Measurements from ENCODE around the gene TGIF1.
"Not testable (repeated sequence)": the region's sequence is repeated elsewhere in the genome, so short reads cannot be mapped to it uniquely, and the experiment has no call there.

The TGIF1 gene

DNA sequence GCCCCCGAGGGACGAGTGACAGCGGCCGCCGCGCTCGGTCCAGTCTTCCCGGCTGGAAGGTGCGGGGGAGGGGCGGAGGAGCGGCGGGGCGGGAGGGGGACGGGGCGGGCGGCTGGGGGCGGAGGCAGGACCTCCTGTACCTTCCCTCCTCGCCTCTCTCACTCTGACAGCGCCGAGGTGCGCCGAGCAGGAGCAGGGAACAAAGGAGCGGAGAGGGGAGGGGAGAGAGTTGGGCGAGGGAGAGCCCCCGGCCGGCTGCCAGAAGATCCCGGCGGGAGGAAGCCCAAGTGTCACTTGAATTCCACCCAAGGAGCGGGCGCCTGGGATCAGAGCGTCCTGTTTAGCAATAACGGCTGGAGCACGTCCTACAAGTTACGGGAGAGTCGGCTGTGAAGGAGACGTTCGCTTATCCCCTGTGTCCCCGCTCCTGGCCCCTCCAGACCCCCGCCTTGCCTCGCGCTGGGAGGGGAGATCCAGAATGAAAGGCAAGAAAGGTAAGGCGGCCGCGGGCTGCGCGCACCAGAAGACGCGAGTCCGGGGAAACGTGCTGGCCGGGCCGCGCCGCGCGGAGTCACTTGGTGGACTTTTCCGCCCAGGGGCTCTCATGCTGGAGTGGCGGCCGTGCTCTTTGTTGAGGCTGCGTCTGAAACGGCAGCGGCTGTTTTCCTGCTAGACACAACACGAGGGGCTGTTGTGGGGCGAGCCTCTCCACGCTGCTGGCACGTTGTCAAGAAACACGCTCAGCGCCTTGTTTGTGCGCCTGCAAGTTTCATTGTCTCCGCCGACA, at the start of gene TGIF1:
TSS of gene TGIF1 (plus strand) at position 161 of the 787 bp plus-strand sequence. CDS start at position 479, 318 bp downstream.
- peak; percentile 41 to 46 for DNase-seq (ENCODE audit: low read depth in 2 of 2)

DNA sequence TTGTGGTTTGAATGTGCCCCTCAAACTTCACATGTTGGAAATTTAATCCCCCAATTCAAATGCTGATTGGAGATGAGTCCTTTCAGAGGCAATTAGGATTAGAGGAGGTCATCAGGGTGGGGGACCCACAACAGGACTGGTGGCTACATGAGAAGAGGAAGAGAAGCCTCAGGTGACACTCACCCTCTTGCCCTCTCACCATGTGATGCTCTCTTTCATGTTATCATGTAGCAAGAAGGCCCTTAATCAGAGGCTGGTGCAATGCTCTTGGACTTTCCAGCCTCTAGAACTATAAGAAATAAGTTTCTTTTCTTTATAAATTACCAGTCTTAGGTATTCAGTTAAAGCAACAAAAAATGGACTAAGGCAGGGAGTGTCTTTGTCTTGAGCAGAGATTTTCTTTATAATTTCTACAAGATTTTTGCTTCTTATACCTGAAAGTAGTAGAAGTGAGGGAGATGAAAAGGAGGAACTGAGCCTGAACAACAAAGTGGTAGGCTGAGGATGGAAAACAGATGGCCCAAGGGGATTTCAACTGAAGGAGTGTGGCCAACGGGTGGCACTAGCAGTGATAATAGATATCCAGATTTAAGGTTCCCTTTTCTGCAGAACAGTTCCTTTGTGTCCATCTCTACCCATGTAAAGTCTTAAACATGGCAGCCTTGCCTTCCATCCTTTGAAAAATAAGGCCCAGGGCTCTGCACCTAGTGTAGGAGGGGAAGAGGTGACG, 49.2 kb upstream of the TGIF1 start:
- no peak for DNase-seq (ENCODE audit: low read depth in 2 of 2)

DNA sequence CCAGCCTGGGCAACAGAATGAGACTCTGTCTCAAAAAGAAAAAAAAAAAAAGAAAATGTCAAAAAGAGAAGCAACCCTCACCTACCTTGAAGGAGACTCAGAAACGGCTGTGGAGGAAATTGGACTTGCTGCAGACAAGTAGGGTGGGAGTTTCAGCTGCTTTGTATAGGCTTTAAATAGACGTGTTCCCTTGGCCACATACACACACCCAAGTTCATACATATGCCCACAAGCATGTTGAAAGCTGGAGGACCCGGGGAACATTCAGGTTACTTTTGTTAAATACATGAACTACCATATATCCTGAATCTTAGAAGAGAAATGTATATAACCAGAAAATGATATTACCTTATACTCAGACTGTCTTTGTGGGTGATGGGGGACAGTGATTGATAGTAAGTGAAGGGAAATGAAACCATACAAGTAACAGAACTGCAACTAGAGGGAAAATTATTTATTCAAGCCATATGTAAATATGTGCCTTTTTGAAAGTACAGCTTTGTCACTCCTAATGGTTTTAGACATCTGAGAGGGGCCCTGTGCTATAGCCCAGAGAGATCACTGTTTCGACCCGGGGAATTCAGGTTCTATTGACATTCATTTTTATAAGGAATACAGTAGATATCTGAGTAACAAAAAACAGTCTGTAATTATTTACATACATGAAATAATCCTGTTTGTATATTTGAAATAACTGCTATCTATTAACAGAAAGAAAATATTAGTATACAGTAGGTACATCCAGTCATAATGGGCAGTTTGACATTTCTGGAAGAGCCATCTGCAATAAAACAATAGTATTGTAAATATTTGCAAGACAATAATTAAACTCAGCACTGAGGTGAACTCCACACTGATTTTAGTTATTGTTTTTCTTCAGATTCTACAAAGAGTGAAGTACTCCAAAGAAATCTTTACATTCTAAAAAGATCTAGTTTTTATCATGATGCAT, 48.0 kb upstream of the TGIF1 start:
- DNase-seq (ENCODE audit: low read depth in 2 of 2): no peak

DNA sequence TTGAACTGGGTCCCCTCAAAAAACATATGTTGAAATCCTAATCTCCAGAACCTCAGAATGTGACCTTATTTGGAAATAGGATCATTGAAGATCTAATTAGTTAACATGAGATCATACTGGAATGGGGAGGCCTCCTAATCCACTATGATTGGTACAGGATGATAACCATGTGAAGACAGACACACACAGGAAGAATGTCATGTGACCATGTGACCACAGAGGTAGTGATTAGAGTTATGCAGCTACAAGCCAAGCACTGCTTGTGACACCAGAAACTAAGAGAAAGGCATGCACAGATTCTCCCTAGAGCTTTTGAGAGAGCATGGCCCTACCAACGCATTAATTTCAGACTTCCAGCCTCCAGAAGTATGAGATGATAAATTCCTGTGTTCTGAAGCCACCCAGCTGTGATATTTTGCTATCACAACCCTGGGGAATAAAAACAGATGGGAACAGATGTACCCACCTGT, 47.0 kb upstream of the TGIF1 start:
- no peak for DNase-seq (ENCODE audit: low read depth in 2 of 2)

DNA sequence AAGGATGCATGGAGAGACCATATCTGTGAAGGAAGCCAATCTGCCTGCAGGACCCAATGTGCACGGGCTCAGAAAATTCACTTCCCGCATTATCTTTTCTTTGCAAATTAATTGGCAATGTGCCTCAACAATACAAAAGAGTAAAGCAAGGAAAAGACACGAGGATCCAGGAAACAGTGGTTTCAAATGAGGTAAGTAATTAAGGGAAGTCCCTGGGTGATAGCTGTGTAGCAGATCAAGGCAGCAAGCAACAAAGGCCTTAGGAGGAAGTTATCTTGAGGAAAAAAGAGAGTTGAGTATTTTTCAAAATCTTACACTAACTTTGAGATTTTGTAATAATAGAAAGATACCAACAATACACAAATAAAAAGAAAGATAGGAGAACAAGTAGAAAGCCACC, 44.3 kb upstream of the TGIF1 start:
- DNase-seq (ENCODE audit: low read depth in 2 of 2): no peak

DNA sequence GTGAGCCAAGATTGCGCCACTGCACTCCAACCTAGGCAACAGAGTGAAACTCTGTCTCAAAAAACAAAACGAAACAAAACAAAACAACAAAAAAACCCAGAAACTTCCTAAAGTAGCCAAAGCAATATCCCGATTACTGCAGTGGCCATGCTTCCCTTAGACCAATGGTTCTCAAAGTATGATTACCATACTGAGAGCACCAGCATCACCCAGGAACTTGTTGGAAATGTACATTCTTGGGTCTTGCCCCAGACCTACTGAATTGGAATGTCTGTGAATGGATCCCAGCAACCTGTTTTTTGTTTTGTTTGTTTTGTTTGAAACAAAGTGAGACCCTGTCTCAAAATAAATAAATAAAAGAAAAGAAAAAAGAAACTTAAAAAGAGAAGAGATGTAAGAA, 41.9 kb upstream of the TGIF1 start:
- DNase-seq (ENCODE audit: low read depth in 2 of 2): no peak

DNA sequence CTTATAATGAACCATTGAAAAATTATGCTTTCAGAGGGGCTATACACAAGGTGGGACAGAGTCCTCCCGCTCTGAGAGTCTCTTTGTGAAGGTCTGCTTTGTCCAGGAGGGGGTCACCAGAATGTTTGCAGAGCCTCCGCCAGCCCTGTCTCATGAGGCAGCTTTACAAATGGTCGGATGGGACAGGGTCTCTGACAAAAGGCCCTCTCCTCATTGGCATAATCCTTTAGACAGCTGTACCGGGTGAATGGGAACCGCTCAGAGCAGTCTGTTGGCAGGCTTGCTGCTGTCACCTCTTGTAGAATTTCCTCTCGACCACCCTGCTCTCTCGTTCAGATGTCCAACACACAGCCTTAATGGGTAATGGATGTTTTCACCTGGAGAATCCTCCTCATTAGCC, 40.2 kb upstream of the TGIF1 start:
- DNase-seq (ENCODE audit: low read depth in 2 of 2): no peak

DNA sequence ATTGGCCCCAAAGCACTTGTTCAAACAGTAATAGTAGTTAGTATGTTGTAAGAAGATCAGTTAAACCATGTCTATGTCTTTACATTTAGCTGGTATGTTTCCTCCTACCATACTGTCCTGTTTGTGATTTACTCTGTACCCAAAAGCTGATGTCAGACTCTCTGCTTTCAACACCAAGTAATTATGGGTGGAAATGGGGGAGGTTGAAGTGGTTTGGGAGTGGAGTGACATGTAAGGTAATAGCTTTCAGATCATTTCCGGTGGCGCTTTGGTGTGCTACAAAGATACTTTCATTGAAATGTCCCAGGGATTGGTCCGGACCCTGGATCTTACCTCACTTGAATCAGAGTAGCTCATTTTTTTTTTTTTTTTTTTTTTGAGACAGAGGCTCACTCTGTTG, 39.7 kb upstream of the TGIF1 start:
- DNase-seq (ENCODE audit: low read depth in 2 of 2): no peak

DNA sequence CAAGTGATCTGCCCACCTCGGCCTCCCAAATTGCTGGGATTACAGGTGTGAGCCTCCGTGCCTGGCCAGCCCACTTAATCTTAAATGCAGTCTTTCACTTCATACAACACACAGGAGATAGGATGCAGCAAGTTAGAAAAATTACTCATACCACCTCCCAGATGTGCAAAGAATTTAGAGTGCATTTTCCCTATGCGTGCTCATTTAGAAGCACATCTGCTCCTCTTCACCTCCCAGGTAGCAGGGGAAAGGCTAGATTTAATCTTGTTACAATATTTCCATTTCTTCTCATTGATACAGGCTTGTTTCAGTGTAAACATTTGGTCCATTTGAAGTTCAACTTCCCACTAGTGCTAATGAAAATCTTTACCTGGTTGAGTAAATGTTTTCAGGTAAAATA, 39.1 kb upstream of the TGIF1 start:
- DNase-seq (ENCODE audit: low read depth in 2 of 2): not testable (repeated sequence)

DNA sequence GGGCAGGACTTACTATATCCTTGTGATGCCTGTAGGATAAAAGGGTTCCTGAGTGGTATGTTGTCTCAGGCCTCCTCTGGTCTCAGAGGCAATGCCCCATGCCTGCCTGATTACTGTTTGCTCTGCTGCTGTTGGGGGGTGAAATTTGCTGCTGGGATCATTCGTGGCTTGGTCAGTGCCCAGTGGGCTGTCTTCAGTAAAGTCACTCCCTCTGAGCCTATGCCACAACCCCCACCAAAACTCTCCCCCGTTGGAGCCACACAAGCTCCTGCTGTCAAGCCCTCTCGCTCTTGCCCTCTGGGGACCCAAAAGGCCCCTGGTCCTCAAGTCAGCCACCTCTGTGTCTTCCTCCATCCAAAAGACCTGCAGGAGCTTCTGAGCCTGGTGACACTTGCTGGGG, 38.6 kb upstream of the TGIF1 start:
- no peak for DNase-seq (ENCODE audit: low read depth in 2 of 2)

DNA sequence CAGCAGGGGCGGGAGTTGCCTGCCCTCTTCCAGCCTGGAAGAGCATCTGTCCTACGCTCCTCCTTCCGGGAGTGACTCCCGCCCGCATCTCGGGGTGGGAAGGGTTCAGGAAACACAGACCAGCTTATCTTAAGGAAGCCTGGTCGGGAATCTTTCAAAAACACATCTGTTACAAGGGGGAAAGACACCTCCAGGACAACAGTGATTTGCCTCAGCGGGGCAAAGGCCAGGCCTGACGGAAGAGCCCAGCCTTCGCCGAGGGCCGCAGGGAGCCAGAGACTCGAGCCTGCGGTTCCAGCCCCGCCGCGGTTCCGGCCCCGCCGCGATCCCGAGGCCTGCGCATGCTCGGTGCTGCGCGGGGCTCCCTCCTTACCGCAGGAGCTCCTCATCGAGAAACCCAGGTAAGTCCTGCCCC, 38.1 kb upstream of the TGIF1 start:
- DNase-seq (ENCODE audit: low read depth in 2 of 2): peak in 1 of 2 experiments; percentile 3

DNA sequence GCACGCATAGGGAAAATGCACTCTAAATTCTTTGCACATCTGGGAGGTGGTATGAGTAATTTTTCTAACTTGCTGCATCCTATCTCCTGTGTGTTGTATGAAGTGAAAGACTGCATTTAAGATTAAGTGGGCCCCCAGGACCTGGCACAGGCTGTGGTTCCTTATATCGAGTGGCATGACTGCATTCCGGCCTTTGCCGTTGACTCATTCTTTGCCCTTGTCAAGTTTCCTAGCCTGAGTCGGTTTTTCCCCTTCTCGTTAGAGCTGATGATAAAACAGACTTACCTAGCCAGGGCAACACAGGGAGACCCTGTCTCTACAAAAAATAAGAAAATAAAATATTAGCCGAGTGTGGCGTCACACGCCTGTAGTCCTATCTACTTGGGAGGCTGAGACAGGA, 37.4 kb upstream of the TGIF1 start:
- peak in 1 of 2 experiments; percentile 32 for DNase-seq (ENCODE audit: low read depth in 2 of 2)

DNA sequence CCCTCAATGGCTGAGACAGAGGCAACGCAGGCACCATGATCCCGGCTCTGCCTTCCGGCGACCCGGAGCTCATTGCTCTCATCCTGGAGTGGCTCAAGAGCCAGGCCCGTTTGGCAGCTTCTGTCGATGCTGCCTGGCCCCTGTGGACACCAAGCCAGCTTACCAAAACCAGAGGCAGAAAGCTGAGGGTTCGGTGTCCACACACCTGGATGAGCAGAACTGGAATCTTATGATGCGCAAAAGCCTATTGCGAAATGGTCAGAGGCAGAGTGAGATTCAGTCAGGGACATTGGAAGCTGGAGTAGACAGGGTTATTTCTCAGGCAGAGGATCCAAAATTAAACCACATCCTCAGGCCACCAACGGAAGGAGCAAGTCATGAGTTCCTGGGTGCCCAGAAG, 34.9 kb upstream of the TGIF1 start:
- DNase-seq (ENCODE audit: low read depth in 2 of 2): no peak

DNA sequence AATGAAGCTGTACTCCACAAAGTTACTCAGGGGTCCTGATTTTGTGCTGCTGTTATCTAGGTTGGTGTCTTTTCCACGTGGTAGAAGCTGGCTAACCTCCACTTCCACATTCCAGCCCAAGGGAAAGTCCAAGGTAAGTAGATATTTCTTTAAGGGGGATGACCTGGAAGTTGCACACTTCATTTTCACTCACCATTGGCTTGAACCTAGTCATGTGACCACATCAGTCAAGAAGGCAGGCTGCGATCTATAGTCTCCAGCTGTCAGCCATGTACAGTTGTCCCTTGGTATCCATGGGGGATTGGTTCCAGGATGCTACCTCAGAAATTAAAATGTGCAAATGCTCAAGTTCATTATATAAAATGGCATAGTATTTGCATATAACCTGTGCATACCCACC, 31.9 kb upstream of the TGIF1 start:
- no peak for DNase-seq (ENCODE audit: low read depth in 2 of 2)

DNA sequence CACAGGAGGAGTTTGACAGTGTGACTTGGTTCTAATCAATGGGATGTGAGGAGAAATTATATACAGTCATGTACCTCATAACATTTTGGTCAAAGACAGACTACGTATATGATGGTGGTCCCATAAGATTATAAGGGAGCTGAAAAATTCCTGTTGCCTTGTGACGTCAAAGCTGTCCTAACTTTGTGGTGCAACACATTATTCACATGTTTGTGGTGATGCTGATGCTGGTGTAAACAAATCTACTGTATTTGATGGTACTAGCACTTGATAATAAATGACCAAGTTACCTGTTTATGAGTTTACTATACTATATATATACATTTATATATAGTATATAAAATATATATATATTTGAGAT, 29.1 kb upstream of the TGIF1 start:
- DNase-seq (ENCODE audit: low read depth in 2 of 2): no peak

DNA sequence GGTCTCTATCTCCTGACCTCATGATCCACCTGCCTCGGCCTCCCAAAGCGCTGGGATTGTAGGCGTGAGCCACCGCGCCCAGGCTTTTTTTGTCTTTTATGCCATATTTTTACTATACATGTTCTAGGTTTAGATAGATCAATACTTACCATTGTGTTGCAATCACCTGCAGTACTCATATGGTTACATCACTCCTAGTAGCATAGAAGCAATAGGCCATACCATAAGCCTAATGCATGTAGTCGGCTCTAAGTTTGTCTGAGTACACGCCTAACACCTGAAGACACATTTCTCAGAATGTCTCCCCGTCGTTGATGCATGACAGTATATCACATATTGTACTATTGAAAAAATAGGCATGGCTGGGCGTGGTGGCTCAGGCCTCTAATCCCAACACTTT, 27.1 kb upstream of the TGIF1 start:
- DNase-seq (ENCODE audit: low read depth in 2 of 2): no peak

DNA sequence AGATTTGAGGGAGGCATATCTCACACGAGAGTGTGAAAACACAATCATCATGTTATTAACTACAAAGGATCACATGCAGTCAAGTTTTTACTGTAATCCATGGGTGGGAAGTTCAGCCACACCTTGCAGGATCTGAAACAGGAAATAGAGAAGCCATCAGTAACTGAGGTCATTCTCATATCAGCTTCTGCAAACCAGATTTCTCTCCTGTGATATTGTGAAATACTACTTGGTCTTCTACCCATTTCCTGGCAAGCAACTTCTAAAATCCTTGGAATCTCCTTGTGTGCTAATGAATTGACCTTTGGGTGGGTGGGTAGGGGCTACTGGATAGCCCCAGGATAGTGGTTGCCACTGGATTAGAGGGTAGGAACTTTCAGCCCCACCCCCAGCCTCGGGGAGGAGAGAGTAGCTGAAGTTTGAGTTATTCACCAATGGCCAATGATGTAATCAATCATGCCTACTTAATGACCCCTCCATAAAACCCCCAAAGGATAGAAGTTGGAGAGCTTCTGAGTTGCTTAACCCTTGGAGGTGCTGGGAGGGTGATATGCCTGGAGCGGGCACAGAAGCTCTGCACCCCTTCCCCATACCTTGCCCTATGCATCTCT, 25.6 kb upstream of the TGIF1 start:
- DNase-seq (ENCODE audit: low read depth in 2 of 2): no peak

DNA sequence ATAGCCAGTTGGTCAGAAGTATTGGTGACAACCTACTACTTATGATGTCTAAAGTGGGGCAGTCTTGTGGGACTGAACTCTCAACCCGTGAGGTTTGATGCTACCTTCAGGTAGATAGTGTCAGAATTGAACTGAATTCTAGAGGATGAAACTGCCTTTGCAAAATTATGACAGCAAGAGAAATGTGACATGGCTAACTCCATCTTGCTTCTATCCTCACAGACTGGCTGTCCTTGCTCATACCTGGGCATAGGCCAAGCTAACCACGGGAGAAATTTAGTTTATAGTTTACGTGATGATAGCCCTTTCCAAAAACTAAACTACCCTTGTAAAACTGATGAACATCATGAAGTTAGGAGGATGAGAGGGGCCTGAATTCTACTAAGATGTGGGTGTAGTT, 24.9 kb upstream of the TGIF1 start:
- DNase-seq (ENCODE audit: low read depth in 2 of 2): no peak

DNA sequence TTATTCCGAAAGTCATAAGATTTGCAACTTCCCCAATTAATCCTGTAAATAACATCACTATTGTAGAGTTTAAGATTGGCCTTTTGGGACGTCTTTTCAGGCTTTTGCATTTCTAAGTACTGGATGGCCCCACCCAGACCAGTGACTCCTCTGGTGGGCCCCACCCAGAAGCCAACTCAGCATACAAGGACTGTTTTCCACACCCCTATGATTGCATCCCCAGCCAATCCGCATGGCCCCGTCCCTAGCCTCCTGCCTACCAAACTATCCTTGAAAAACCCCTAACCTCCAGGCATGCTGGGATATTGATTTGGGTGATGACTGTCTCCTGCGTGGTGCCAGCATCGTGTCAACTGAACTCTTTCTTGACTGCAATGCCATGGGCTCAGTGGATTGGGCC, 24.5 kb upstream of the TGIF1 start:
- no peak for DNase-seq (ENCODE audit: low read depth in 2 of 2)

DNA sequence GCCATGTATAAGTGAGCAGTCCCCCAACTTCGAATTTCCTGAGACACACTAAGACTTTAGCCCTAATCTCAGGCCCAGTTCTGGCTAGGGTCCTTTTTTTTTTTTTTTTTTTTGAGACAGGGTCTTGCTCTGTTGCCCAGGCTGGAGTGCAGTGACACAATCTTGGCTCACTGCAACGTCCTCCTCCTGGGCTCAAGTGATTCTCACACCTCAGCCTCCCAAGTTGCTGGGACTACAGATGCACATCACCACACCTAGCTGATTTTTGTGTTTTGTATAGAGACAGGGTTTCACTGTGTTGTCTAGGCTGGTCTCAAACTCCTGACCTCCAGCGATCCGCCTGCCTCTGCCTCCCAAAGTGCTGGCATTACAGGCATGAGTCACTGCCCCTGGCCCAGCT, 23.9 kb upstream of the TGIF1 start:
- no peak for DNase-seq (ENCODE audit: low read depth in 2 of 2)

DNA sequence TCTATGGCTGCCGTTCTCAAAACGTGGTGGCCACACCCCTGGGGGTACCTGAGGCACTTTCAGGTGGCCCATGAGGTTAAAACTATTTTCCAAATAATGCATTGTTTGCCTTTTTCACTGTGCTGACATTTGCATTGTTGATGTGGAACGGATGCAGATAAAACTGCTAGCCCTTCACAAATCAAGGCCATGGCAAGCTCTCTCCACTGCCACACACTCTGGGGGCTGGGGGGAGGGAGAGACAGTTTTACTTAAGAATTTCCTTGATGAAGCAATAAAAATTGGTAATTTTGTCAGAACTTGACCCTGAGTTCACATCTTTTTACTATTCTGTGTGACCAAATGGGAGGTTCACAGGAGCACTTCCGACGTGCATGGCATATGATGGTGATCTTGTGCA, 22.0 kb upstream of the TGIF1 start:
- DNase-seq (ENCODE audit: low read depth in 2 of 2): no peak

DNA sequence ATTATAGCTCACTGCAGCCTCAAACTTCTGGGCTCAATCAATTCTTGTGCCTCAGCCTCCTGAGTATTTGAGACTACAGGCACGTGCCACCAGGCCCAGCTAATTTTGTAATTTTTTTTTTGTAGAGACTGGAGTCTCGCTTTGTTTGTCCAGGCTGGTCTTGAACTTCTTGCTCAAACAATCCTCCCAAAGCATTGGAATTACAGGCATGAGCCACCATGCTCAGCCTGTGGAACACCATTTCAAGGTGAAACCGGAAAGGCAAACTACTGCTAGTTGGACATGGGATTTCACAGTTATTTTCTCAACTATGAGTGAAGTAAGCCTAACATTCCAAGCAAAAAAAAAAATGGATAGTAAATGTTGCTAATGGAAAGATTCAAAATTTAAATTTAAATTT, 20.9 kb upstream of the TGIF1 start:
- DNase-seq (ENCODE audit: low read depth in 2 of 2): no peak
